GM21619 (cell line): ENCODE results near the gene MOB3B.
A peak's percentile ranks its signal among the peaks of the same experiment; 100 is the strongest.

ENCODE experiments used
- ATAC-seq: cut with Tn5 transposase; IDR thresholded peaks from one replicate; pipeline ENCODE4 v1.9.1; 2021; ENCODE audit not compliant: unreplicated experiment

The MOB3B gene

GRCh38 chr9:27542508-27542907, 12.9 kb upstream of the MOB3B start:
- no peak for ATAC-seq

- no peak for ATAC-seq
Observed at GRCh38 chr9:27541740-27542139, 12.1 kb upstream of the MOB3B start.

- ATAC-seq = no peak
Observed at GRCh38 chr9:27540502-27540901, 10.9 kb upstream of the MOB3B start.

GRCh38 chr9:27539479-27540441, 10.1 kb upstream of the MOB3B start:
- peak; percentile 37 for ATAC-seq

- ATAC-seq = peak; percentile 53
Observed at GRCh38 chr9:27538647-27539046, 9.0 kb upstream of the MOB3B start.

GRCh38 chr9:27537756-27538155, 8.1 kb upstream of the MOB3B start:
- ATAC-seq = no peak

GRCh38 chr9:27537027-27537435, 7.4 kb upstream of the MOB3B start:
- ATAC-seq = no peak

GRCh38 chr9:27536168-27536567, 6.6 kb upstream of the MOB3B start:
- no peak for ATAC-seq

- ATAC-seq = no peak
Observed at GRCh38 chr9:27535701-27536118, 6.1 kb upstream of the MOB3B start.

GRCh38 chr9:27534658-27535209, 5.1 kb upstream of the MOB3B start:
- ATAC-seq = no peak

GRCh38 chr9:27534131-27534530, 4.5 kb upstream of the MOB3B start:
- ATAC-seq = no peak

GRCh38 chr9:27533311-27533710, 3.7 kb upstream of the MOB3B start:
- ATAC-seq = no peak

GRCh38 chr9:27532046-27532445, 2.4 kb upstream of the MOB3B start:
- no peak for ATAC-seq

GRCh38 chr9:27530915-27531755, 1.5 kb upstream of the MOB3B start:
- no peak for ATAC-seq

- peak; percentile 42 for ATAC-seq
Observed at GRCh38 chr9:27528886-27529315, 713 bp downstream of the MOB3B start.

- ATAC-seq = peak; percentile 46
Observed at GRCh38 chr9:27528076-27528885, 1.3 kb downstream of the MOB3B start.

- no peak for ATAC-seq
Observed at GRCh38 chr9:27527702-27528075, 1.9 kb downstream of the MOB3B start.

GRCh38 chr9:27524236-27524635, 5.4 kb downstream of the MOB3B start, which contains the start of gene IFNK:
IFNK (plus strand) TSS chr9:27524290; CDS start chr9:27524337, 47 bp downstream.
- no peak for ATAC-seq

GRCh38 chr9:27523141-27523540, 6.5 kb downstream of the MOB3B start:
- no peak for ATAC-seq

GRCh38 chr9:27520986-27521385, 8.6 kb downstream of the MOB3B start:
- ATAC-seq = no peak
